OCI-LY3 (cell line): ENCODE data around the gene TCERG1L.

Source experiments
- H2AFZ ChIP-seq: fragments of 200-600, 300-600 bp; shearing (Covaris generic); 2 replicates; pipeline ENCODE4 v1.6.0; 2014; ENCODE audit warnings: antibody characterized with exemption, low read depth, low read length
- H3K27ac ChIP-seq: fragments of 200-600, 300-600 bp; sonication (generic); 2 replicates; pipeline ENCODE4 v1.5.1; 2014; ENCODE audit warnings: mild to moderate bottlenecking, low read length, moderate library complexity, mixed read lengths
- H3K27me3 ChIP-seq: fragments of 200-600, 300-600 bp; sonication (generic); 2 replicates; pipeline ENCODE4 v1.6.1; 2014; ENCODE audit warnings: low read depth, low read length, mixed read lengths
- H3K36me3 ChIP-seq: fragments of 200-600, 300-600 bp; sonication (generic); replicated peaks from 2 replicates; pipeline ENCODE3; 2014; ENCODE audit warnings: low read depth, low read length, mixed read lengths
- H3K4me1 ChIP-seq: fragments of 300-600, 200-600 bp; sonication (generic); 2 replicates; pipeline ENCODE4 v1.6.1; 2014; ENCODE audit warnings: low read length, mixed read lengths
- H3K4me2 ChIP-seq: fragments of 200-600, 300-600 bp; sonication (generic); 2 replicates; pipeline ENCODE4 v1.6.1; 2014; ENCODE audit warnings: low read length, mixed read lengths
- H3K4me3 ChIP-seq: fragments of 300-600, 200-600 bp; sonication (generic); 2 replicates; pipeline ENCODE4 v1.5.1; 2014; ENCODE audit warnings: antibody characterized with exemption, mild to moderate bottlenecking, low read length, moderate library complexity
- H3K79me2 ChIP-seq: fragments of 300-600, 200-600 bp; shearing (Covaris generic); 2 replicates; pipeline ENCODE4 v1.6.1; 2014; ENCODE audit warnings: mild to moderate bottlenecking, low read length, mixed read lengths
- H3K9ac ChIP-seq: fragments of 300-600, 200-600 bp; shearing (Covaris generic); 2 replicates; pipeline ENCODE4 v1.6.0; 2014; ENCODE audit warnings: mild to moderate bottlenecking, low read length, moderate library complexity
- H3K9me3 ChIP-seq: fragments of 200-600, 300-600 bp; shearing (Covaris generic); 2 replicates; pipeline ENCODE4 v1.6.1; 2014; ENCODE audit warnings: low read length, mixed read lengths; ENCODE audit not compliant: insufficient read depth
- H4K20me1 ChIP-seq: fragments of 200-600, 300-600 bp; sonication (generic); 2 replicates; pipeline ENCODE4 v1.6.1; 2016; ENCODE audit warnings: low read length, mixed read lengths; ENCODE audit not compliant: insufficient read depth
- CTCF ChIP-seq: fragments of 200-600, 300-600 bp; sonication (generic); IDR thresholded peaks from 2 replicates; pipeline ENCODE4 v1.5.1; 2014; ENCODE audit warnings: antibody characterized with exemption, low read length, low read depth
- EZH2phosphoT487 ChIP-seq: fragments of 200-600 bp; shearing (Covaris generic); IDR thresholded peaks from 2 replicates; pipeline ENCODE4 v1.6.1; 2018; ENCODE audit warnings: antibody characterized with exemption, mixed run types, low read depth

Gene TCERG1L

GRCh38 chr10:131161087-131161486 lies 150.4 kb downstream of the TCERG1L start:
- Histone ChIP-seq H3K27me3 (no peaks in the 10 kb centered on the region), H3K36me3 (no peaks in the 10 kb centered on the region), H2AFZ (no peak overlapping the region), H3K4me1 (no peaks in the 10 kb centered on the region), H3K9me3 (no peaks in the 10 kb centered on the region), H3K9ac (no peak overlapping the region), H3K4me2 (no peak overlapping the region), H3K79me2 (no peaks in the 10 kb centered on the region), H3K27ac (no peak overlapping the region), H4K20me1 (no peaks in the 10 kb centered on the region), H3K4me3 (no peak overlapping the region)
- no peak for TF ChIP-seq EZH2phosphoT487
- TF ChIP-seq CTCF, result no peak

DNA sequence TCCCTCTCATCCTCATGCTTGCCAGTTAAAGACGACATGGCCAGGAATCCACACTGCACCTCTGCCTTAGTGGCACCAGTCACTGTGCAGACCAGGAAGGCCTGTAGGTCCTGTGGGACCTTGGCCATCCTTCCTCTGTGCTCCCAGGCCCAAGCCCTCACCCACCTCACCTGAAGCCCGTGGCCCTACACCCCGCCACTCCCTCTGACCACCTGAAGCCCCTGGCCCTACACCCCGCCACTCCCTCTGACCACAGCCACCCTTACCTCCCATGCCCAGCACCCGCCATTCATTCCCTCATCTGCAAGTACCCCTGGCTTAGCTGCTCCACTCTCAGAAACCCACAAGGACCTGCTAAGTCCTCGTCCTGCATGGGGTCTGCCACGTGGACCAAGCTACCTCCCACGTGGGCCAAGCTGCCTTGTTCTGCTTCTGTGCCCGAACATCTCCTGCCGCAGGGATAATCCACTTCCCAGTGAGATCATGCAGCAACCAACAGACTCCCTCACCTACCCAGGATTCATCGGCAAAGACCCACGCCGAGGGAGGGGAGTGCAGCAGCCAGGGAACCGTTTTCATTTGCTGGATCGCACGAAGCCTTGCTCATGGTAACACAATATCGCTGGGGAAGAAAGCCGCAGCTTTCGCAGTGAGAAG lies 151.2 kb downstream of the TCERG1L start:
- TF ChIP-seq CTCF (no peak), EZH2phosphoT487 (no peak)
- Histone ChIP-seq H2AFZ (no peak overlapping the region), H4K20me1 (no peaks in the 10 kb centered on the region), H3K27me3 (no peaks in the 10 kb centered on the region), H3K9ac (no peak overlapping the region), H3K4me2 (no peak overlapping the region), H3K79me2 (no peaks in the 10 kb centered on the region), H3K36me3 (no peaks in the 10 kb centered on the region), H3K27ac (no peak overlapping the region), H3K9me3 (no peaks in the 10 kb centered on the region), H3K4me3 (no peak overlapping the region), H3K4me1 (no peaks in the 10 kb centered on the region)

DNA sequence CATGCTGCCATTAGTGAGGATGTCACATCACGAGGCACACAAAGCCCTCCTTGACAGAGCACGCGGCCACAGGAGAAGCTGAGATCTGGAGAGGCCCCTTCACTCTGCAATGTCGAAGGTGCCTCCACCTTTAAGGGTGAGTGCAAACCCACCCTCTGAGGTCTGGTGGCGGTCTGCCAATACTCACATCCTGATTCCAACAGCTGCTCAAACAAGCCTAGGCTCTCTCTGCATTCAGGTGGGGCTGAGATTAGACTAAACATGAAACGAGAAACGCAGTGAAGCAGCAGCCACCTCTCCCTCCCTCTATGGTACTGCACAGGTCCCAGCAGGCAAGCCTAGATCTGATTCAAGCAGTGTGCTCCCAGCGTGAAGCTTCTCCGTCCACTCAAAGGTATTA lies 151.8 kb downstream of the TCERG1L start:
- Histone ChIP-seq H3K9me3 (no peaks in the 10 kb centered on the region), H3K4me1 (no peaks in the 10 kb centered on the region), H4K20me1 (no peaks in the 10 kb centered on the region), H3K4me3 (no peak overlapping the region), H3K27ac (no peak overlapping the region), H3K36me3 (no peaks in the 10 kb centered on the region), H3K27me3 (no peaks in the 10 kb centered on the region), H2AFZ (no peak overlapping the region), H3K9ac (no peak overlapping the region), H3K79me2 (no peaks in the 10 kb centered on the region), H3K4me2 (no peak overlapping the region)
- TF ChIP-seq CTCF, result no peak
- TF ChIP-seq EZH2phosphoT487, result no peak

- H4K20me1 ChIP-seq, result no peaks in the 10 kb centered on the region
- TF ChIP-seq CTCF (no peak), EZH2phosphoT487 (no peak)
- no peak overlapping the region for H3K4me3 ChIP-seq
- no peak overlapping the region for H3K9ac ChIP-seq
- no peaks in the 10 kb centered on the region for H3K9me3 ChIP-seq
- no peaks in the 10 kb centered on the region for H3K79me2 ChIP-seq
- no peak overlapping the region for H3K4me2 ChIP-seq
- no peak overlapping the region for H3K27ac ChIP-seq
- H3K36me3 ChIP-seq, result no peaks in the 10 kb centered on the region
- H2AFZ ChIP-seq, result no peak overlapping the region
- H3K4me1 ChIP-seq, result no peaks in the 10 kb centered on the region
- H3K27me3 ChIP-seq, result no peaks in the 10 kb centered on the region
Observed at GRCh38 chr10:131158695-131159094, 152.8 kb downstream of the TCERG1L start.
